Rectal smooth muscle tissue (tissue), 1 donor: ENCODE measurements around the gene TNFRSF18.

Experiments used
- H3K27ac ChIP-seq: one replicate; pipeline ENCODE4 v1.7.0; 2013; ENCODE audit warnings: low read depth, low read length, inconsistent platforms
- H3K27me3 ChIP-seq: one replicate; pipeline ENCODE4 v1.7.0; 2013; ENCODE audit warnings: low read length; ENCODE audit not compliant: control insufficient read depth, insufficient read depth
- H3K36me3 ChIP-seq: one replicate; pipeline ENCODE4 v1.7.0; 2013; ENCODE audit warnings: low read length; ENCODE audit not compliant: control insufficient read depth, insufficient read depth
- H3K4me1 ChIP-seq: one replicate; pipeline ENCODE4 v1.7.0; 2013; ENCODE audit warnings: low read length; ENCODE audit not compliant: control insufficient read depth, insufficient read depth
- H3K4me3 ChIP-seq: one replicate; pipeline ENCODE4 v1.7.0; 2013; ENCODE audit warnings: low read length
- H3K9ac ChIP-seq: one replicate; pipeline ENCODE4 v1.7.0; 2013; ENCODE audit warnings: low read length

Gene TNFRSF18

GRCh38 chr1:1167841-1168450 lies 38.4 kb downstream of the TNFRSF18 start:
- Histone ChIP-seq H3K27me3 (peaks cover 9% of the 10 kb centered on the region), H3K4me1 (no peaks in the 10 kb centered on the region), H3K9ac (no peak overlapping the region), H3K27ac (no peak overlapping the region), H3K4me3 (no peak overlapping the region), H3K36me3 (no peaks in the 10 kb centered on the region)

DNA sequence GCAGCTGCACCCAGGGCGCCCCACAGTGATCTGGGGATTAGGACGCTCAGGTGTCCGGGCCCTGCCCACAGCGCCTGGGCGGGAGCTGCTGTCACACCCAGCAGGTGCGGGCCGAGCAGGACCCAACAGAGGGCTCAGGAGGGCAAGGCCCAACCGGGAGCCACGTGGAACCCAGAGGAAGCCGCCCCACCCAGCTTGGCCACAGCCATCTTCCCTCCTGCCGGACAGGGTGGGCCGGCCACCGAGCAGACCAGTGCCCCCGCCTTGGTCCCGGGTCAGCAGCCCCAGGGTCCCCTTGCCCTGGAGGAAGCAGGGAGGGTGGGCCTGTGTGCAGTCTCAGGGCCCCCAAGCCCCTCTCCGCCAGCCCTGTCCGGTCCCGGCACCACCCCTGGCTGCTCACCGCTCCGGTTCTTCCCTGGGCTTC lies 39.0 kb downstream of the TNFRSF18 start:
- peaks cover 11% of the 10 kb centered on the region for H3K27me3 ChIP-seq
- no peak overlapping the region for H3K9ac ChIP-seq
- no peaks in the 10 kb centered on the region for H3K36me3 ChIP-seq
- H3K4me1 ChIP-seq: no peaks in the 10 kb centered on the region
- H3K4me3 ChIP-seq: no peak overlapping the region
- no peak overlapping the region for H3K27ac ChIP-seq

- H3K27ac ChIP-seq: no peak overlapping the region
- no peaks in the 10 kb centered on the region for H3K4me1 ChIP-seq
- H3K27me3 ChIP-seq: peaks cover 11% of the 10 kb centered on the region
- H3K36me3 ChIP-seq: no peaks in the 10 kb centered on the region
- no peak overlapping the region for H3K9ac ChIP-seq
- H3K4me3 ChIP-seq: peak overlapping the region; percentile 21
These were observed 39.6 kb downstream of the TNFRSF18 start for GRCh38 chr1:1166642-1167397.

DNA sequence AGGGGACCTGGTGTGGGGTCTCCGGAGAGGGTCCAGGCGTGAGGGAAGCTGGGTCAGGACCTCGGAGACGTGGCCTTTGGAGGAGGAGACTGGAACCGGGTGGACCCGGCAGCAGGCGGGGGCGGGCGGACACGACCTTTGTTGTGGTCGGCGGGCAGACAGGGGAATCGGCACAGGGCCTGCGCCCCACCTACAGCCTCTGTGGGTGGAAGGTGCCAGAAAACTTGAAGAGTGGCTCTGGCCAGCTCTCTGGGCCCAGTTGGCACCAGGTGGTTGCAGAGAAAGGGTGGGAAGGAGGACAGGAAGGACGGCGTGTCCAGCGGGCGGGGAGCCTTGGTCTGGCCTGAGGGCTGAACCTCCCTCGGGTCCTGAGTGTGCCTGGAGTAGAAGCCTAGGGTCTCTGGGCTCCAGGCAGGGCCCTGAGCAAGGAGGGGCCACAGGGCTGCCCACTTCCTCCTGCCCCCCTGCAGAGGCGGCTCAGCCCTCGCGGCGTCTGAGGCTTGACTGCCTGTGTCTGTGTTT lies 40.4 kb downstream of the TNFRSF18 start:
- Histone ChIP-seq H3K9ac (peak overlapping the region; percentile 38), H3K4me3 (peak overlapping the region; percentile 56), H3K4me1 (no peaks in the 10 kb centered on the region), H3K27me3 (peaks cover 11% of the 10 kb centered on the region), H3K36me3 (no peaks in the 10 kb centered on the region), H3K27ac (no peak overlapping the region)

DNA sequence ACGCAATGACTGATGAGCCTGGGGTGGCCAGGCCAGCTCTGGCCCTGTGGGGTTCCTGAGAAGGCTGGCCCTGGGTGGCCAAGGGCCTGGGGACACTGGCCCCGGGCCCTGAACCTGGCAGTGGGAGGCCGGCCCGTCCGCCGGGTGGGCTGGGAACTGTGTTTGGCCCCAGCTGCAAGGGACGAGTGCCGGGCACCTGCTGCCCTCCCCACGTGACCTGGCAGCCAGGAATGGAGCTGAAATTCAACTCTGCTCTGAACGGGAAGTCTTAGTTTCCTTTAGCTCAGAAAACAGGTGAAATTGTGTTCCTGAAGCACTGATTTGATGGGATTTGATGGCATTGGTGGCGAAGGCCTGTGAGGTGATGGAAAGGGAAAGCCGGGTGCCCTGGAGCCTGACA lies 40.9 kb downstream of the TNFRSF18 start:
- Histone ChIP-seq H3K9ac (peak overlapping the region; percentile 38), H3K4me3 (peak overlapping the region; percentile 56), H3K36me3 (no peaks in the 10 kb centered on the region), H3K27ac (no peak overlapping the region), H3K27me3 (peaks cover 11% of the 10 kb centered on the region), H3K4me1 (no peaks in the 10 kb centered on the region)

DNA sequence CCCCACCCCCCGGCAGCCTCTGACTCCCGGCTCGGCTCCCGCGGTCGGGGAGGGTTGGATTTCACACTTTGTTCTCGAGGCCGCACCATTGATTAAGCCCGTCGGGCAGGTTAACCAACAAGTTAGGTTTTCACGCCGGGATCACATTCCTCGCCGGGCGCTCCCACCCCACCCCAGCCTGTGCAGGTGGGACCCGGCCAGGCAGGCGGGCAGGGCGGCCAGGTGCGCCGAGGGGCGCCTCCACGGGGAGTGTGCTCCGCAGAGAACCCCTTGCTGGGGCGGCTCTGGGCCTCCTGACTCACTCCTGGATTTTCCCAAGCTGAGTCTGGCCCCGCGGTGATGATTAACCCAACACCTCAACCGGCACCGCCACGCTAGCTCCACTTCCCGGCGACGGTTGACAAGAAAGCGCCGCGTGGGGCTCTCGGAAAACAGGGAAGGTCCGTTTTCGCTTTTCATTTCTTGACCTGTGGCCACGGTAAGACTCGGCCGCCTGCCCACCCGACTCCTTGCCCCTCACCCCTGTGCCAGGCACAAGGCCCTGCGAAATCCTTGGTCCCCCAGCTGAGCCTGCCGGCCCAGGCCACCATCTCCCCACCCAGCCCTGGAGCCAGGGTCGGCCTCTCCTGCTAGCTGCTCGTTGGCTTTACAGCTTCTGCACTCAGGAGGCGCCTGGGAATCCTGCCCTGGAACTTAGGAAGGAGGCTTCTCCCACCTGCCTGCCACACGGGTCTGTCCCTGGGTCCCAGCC lies 41.5 kb downstream of the TNFRSF18 start:
- Histone ChIP-seq H3K4me1 (no peaks in the 10 kb centered on the region), H3K9ac (no peak overlapping the region), H3K36me3 (no peaks in the 10 kb centered on the region), H3K27ac (no peak overlapping the region), H3K27me3 (peaks cover 9% of the 10 kb centered on the region), H3K4me3 (peak overlapping the region; percentile 56)

- Histone ChIP-seq H3K4me3 (peak overlapping the region; percentile 56), H3K9ac (peak overlapping the region; percentile 4), H3K27me3 (peaks cover 8% of the 10 kb centered on the region), H3K27ac (no peak overlapping the region), H3K4me1 (no peaks in the 10 kb centered on the region), H3K36me3 (no peaks in the 10 kb centered on the region)
These were observed 42.1 kb downstream of the TNFRSF18 start for GRCh38 chr1:1164361-1164700.

- Histone ChIP-seq H3K9ac (peak overlapping the region; percentile 45), H3K27me3 (peaks cover 8% of the 10 kb centered on the region), H3K27ac (no peak overlapping the region), H3K4me3 (peak overlapping the region; percentile 56), H3K4me1 (peaks cover 2% of the 10 kb centered on the region), H3K36me3 (no peaks in the 10 kb centered on the region)
These were observed 42.8 kb downstream of the TNFRSF18 start for GRCh38 chr1:1163538-1164070.

DNA sequence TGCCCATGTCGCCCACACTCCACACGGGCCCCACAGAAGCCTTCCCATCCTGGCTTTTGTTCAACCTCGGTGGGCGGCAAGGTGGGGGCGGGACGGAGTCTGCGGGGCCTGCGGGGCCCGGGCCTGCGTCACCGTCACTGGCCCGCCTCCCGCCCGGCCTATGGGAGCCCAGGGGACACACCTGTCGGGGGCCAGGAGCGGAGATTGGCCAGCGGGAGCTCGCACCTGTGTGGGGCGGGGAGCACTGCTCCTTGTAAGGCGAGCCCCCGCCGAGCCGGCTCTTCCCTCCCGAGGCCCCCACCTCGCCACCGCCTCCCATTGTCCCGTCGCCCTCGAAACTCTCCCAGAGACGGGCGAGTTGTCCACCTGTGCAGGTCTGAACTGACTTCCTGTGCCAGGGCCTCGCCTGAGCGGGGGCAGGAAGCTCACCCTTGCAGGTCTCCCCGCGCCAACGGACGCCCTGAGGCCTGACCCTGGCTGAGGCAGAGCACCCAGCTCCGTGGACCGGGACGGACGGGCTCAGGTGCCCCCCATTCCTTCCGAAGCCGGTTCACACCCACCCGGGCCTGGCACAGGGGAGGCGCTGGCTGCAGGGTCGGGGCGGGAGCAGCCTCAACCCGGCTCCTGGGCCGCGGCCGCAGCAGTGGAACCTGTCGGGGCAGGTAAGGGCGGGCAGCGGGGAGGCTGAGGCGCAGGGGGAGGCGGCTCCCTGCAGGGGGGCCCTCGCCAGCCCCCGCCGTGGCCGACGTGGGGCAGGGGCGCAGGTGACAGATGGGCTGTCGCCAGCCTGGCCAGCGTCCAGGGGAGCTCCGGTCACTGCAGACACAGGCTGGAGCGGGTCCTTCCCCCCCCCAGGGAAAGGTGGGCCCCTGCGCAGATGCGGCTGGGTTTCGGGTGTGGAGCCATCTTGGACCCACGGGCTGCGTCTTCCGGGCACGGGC lies 43.5 kb downstream of the TNFRSF18 start:
- H3K4me3 ChIP-seq: peak overlapping the region; percentile 56
- H3K4me1 ChIP-seq: peaks cover 7% of the 10 kb centered on the region
- H3K27ac ChIP-seq: no peak overlapping the region
- no peaks in the 10 kb centered on the region for H3K36me3 ChIP-seq
- peaks cover 8% of the 10 kb centered on the region for H3K27me3 ChIP-seq
- H3K9ac ChIP-seq: peak overlapping the region; percentile 59

- H3K27ac ChIP-seq: no peak overlapping the region
- H3K27me3 ChIP-seq: peaks cover 8% of the 10 kb centered on the region
- H3K4me1 ChIP-seq: peaks cover 7% of the 10 kb centered on the region
- H3K9ac ChIP-seq: no peak overlapping the region
- H3K36me3 ChIP-seq: no peaks in the 10 kb centered on the region
- H3K4me3 ChIP-seq: no peak overlapping the region
These were observed 44.7 kb downstream of the TNFRSF18 start for GRCh38 chr1:1161683-1162079.

GRCh38 chr1:1161078-1161682 lies 45.2 kb downstream of the TNFRSF18 start:
- Histone ChIP-seq H3K36me3 (no peaks in the 10 kb centered on the region), H3K27me3 (peaks cover 8% of the 10 kb centered on the region), H3K4me1 (peaks cover 7% of the 10 kb centered on the region), H3K27ac (no peak overlapping the region), H3K9ac (no peak overlapping the region), H3K4me3 (no peak overlapping the region)
